ENCODE results near the gene ENOX2.

- no peak for TF ChIP-seq POLR2A (IDR thresholded peaks at IDR 0.05)
- no peak for TF ChIP-seq CTCF (IDR thresholded peaks at IDR 0.05)
- TF ChIP-seq POLR2AphosphoS5 (IDR thresholded peaks at IDR 0.05): no peak
These were observed 18.4 kb downstream of the ENOX2 start for GRCh38 chrX:130884627-130885026.

Measured in stomach (tissue), 4 donors.